Smooth muscle cell of the pulmonary artery (primary cell): ENCODE measurements around the gene UBE2Z. TPM values are rescaled to one million over a fixed set of nuclear protein-coding genes. Genes with fewer than 3 reads are reported as not detected.

Experiments
- total RNA-seq: library from RNA; depleted of rRNA; stranded (reverse); fragments of >200 nt; gene quantifications from 2 replicates; pipeline ENCODE4 v1.2.3, GENCODE V29; 2014

UBE2Z gene
- total RNA-seq = 68.0 and 75.0 TPM in 2 replicates

DNA sequence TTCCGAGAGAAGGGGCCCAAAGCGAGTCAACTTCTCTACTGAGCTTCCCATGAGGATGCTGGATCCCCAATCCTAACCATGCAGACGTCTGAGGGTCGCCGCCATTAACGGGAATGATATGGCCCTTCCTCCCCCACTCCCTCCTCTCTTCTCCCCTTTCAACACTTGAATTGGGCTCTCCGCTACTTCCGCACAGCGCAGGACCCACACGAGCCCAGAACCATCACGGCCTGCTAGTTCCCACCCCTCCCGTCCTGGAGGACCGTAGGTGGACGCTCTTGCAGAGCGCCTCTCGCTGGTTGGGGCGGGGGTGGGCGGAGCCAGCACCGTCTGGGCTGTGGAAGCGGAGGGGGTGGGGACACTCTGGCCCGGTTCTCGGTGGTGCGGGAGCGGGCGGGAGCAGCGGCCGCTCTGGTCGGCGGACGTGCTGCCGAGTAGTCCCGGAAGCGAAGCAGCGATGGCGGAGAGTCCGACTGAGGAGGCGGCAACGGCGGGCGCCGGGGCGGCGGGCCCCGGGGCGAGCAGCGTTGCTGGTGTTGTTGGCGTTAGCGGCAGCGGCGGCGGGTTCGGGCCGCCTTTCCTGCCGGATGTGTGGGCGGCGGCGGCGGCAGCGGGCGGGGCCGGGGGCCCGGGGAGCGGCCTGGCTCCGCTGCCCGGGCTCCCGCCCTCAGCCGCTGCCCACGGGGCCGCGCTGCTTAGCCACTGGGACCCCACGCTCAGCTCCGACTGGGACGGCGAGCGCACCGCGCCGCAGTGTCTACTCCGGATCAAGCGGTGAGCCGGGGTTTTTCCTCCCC, at the start of gene UBE2Z:
TSS of gene UBE2Z (plus strand) at position 361 of the 797 bp plus-strand sequence. CDS start at position 458, 97 bp downstream.

DNA sequence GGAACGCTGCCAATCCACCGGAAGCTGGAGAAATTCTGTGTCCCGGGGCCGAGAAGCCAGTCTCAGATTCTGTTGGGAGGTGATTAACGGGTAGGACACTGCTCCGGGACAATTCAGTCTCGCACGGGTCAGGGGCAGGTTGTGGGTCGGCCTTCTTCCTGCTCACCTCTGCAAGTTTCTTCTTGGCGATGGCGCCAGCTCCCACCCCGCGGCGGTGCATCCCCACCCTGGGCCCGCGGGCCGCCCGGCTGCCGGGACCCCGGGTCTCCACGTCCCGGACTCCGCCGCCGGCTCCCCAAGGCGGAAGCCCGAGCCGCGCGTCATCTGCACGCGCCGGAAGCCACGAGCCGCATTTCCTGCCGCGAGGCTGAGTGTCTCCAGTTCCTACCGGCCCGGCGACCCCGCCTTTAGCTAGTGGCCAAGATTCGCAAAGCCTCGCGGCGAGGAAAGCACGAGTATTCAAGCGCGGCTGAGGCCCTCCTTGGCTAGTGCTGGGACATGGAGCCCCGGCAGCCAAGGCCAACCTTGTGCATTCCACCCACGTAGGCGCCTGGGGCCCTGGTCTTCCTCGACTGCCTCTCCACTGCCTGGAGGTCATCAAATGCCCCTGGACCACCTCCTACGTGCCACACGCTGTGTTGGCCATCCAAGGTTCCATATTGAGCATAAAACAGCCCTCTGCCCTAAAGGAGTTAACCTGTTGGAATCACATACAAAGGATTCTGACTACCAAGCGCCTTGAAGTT, 36.5 kb downstream of the UBE2Z start, which contains the start of gene SNF8:
TSS of gene SNF8 (minus strand) at position 328 of the 746 bp plus-strand sequence. CDS start at position 220, 108 bp downstream.

Other genes with a start within 250 kb of the UBE2Z start
- not detected in 2 replicates for gene PRAC1, start 185.9 kb upstream of the UBE2Z start, total RNA-seq
- not detected in 2 replicates for gene PRAC2, start 185.2 kb upstream of the UBE2Z start, total RNA-seq
- gene HOXB13, start 179.7 kb upstream of the UBE2Z start, total RNA-seq = not detected in 2 replicates
- gene TTLL6, start 91.2 kb upstream of the UBE2Z start, total RNA-seq = under 0.01 TPM in 1 of 2 replicates, not detected in the other
- 47.5 and 49.1 TPM in 2 replicates for gene CALCOCO2, start 77.4 kb upstream of the UBE2Z start, total RNA-seq
- gene ATP5MC1, start 15.6 kb upstream of the UBE2Z start, total RNA-seq = 24.4 and 24.6 TPM in 2 replicates
- 71.8 and 76.1 TPM in 2 replicates for gene SNF8, start 36.4 kb downstream of the UBE2Z start, total RNA-seq
- not detected in 2 replicates for gene GIP, start 60.2 kb downstream of the UBE2Z start, total RNA-seq
- 3.4 and 4.3 TPM in 2 replicates for gene IGF2BP1, start 89.0 kb downstream of the UBE2Z start, total RNA-seq
- 0.03 and 2.8 TPM in 2 replicates for gene B4GALNT2, start 224.4 kb downstream of the UBE2Z start, total RNA-seq